Neuronal stem cell (in vitro differentiated cells): ENCODE results near the gene CYS1.
A peak's percentile ranks its signal among the peaks of the same experiment; 100 is the strongest.
"Not testable (repeated sequence)": the region's sequence is repeated elsewhere in the genome, so short reads cannot be mapped to it uniquely, and the experiment has no call there.

ENCODE experiments used
- DNase-seq: peaks from one replicate; pipeline ENCODE4 v3.0.0-alpha.2; 2013; ENCODE audit warnings: low spot score
- H2AFZ ChIP-seq: one replicate; pipeline ENCODE4 v1.6.1; 2013; ENCODE audit warnings: mild to moderate bottlenecking, low read length, inconsistent platforms
- H2AK5ac ChIP-seq: 2 replicates; pipeline ENCODE4 v1.6.1; 2013; ENCODE audit warnings: low read depth, mild to moderate bottlenecking, inconsistent platforms, low read length, moderate library complexity, mixed read lengths
- H2BK120ac ChIP-seq: 2 replicates; pipeline ENCODE4 v1.6.1; 2013; ENCODE audit warnings: low read depth, mild to moderate bottlenecking, inconsistent platforms, low read length, moderate library complexity, mixed read lengths
- H2BK12ac ChIP-seq: one replicate; pipeline ENCODE4 v1.6.1; 2013; ENCODE audit warnings: low read length, inconsistent platforms
- H2BK15ac ChIP-seq: 2 replicates; pipeline ENCODE4 v1.6.1; 2013; ENCODE audit warnings: mild to moderate bottlenecking, low read length, inconsistent platforms, mixed read lengths
- H2BK5ac ChIP-seq: one replicate; pipeline ENCODE4 v1.6.1; 2013; ENCODE audit warnings: inconsistent platforms, mild to moderate bottlenecking, low read length, moderate library complexity
- H3K14ac ChIP-seq: one replicate; pipeline ENCODE4 v1.6.1; 2013; ENCODE audit warnings: low read length, inconsistent platforms
- H3K18ac ChIP-seq: 2 replicates; pipeline ENCODE4 v1.6.1; 2013; ENCODE audit warnings: low read length, inconsistent platforms
- H3K23ac ChIP-seq: 2 replicates; pipeline ENCODE4 v1.6.1; 2013; ENCODE audit warnings: low read depth, mild to moderate bottlenecking, mixed read lengths, low read length, inconsistent platforms; ENCODE audit not compliant: poor library complexity
- H3K27ac ChIP-seq: replicated peaks from 3 replicates; pipeline ENCODE4 v1.5.1; 2013; ENCODE audit warnings: low read length, inconsistent platforms
- H3K27me3 ChIP-seq, 3 experiments: 2 replicates each; pipeline ENCODE4 v1.6.1; 2013; ENCODE audit warnings: low read length in 3 of 3, mild to moderate bottlenecking in 2 of 3, inconsistent platforms in 1 of 3, low read depth in 1 of 3, mixed read lengths in 1 of 3, moderate library complexity in 1 of 3; ENCODE audit not compliant: control insufficient read depth in 3 of 3, insufficient read depth in 3 of 3
- H3K36me3 ChIP-seq, 2 donors: replicated peaks in 1 of 2; 2 replicates each; pipeline ENCODE4 v1.6.1; 2013; ENCODE audit warnings: low read length in 2 of 2; ENCODE audit not compliant: control insufficient read depth in 2 of 2, insufficient read depth in 2 of 2
- H3K4ac ChIP-seq: 2 replicates; pipeline ENCODE4 v1.6.1; 2013; ENCODE audit warnings: inconsistent platforms, mild to moderate bottlenecking, low read length, moderate library complexity
- H3K4me1 ChIP-seq, 2 donors: 1 replicate in 1 of 2; 2 replicates in 1 of 2; pipeline ENCODE4 v1.6.1; 2013; ENCODE audit warnings: low read length in 2 of 2, low read depth in 1 of 2; ENCODE audit not compliant: control insufficient read depth in 2 of 2, insufficient read depth in 1 of 2
- H3K4me2 ChIP-seq: one replicate; pipeline ENCODE4 v1.6.1; 2013; ENCODE audit warnings: mild to moderate bottlenecking, low read length, inconsistent platforms; ENCODE audit not compliant: insufficient read depth, poor library complexity, severe bottlenecking
- H3K4me3 ChIP-seq, 2 donors: 2 replicates each; pipeline ENCODE4 v1.5.1; 2013; ENCODE audit warnings: low read length in 2 of 2, mild to moderate bottlenecking in 2 of 2, inconsistent platforms in 1 of 2, moderate library complexity in 1 of 2
- H3K79me1 ChIP-seq: one replicate; pipeline ENCODE4 v1.6.1; 2013; ENCODE audit warnings: low read depth, mild to moderate bottlenecking, inconsistent platforms, low read length, moderate library complexity
- H3K9ac ChIP-seq: one replicate; pipeline ENCODE4 v1.6.1; 2013; ENCODE audit warnings: mild to moderate bottlenecking, low read depth, low read length, inconsistent platforms; ENCODE audit not compliant: poor library complexity
- H3K9me3 ChIP-seq, 2 donors: replicated peaks in 1 of 2; 2 replicates each; pipeline versions ENCODE3 to v1.6.1; 2013; ENCODE audit warnings: low read length in 2 of 2, mild to moderate bottlenecking in 2 of 2, inconsistent platforms in 1 of 2, low read depth in 1 of 2, mixed read lengths in 1 of 2, moderate library complexity in 1 of 2; ENCODE audit not compliant: control insufficient read depth in 2 of 2, insufficient read depth in 1 of 2
- H4K8ac ChIP-seq: one replicate; pipeline ENCODE4 v1.6.1; 2013; ENCODE audit warnings: low read depth, mild to moderate bottlenecking, inconsistent platforms, low read length, moderate library complexity
- H4K91ac ChIP-seq: one replicate; pipeline ENCODE4 v1.6.1; 2013; ENCODE audit warnings: low read length, low read depth, mild to moderate bottlenecking, inconsistent platforms; ENCODE audit not compliant: poor library complexity
- WGBS, 2 donors: extraction: QIAGEN DNeasy Blood & Tissue Kit; methylation state at CpG; one replicate each; pipeline ENCODE4 v1.1.7; 2013; ENCODE audit warnings: missing lambda C conversion rate in 2 of 2, mixed read lengths in 1 of 2; ENCODE audit not compliant: insufficient read length in 2 of 2, insufficient replicate concordance in 1 of 2; ENCODE audit errors: extremely low coverage in 2 of 2; 5-methylcytosine and 5-hydroxymethylcytosine counted together

The CYS1 gene

GRCh38 chr2:10109311-10109710 is 29.1 kb upstream of the CYS1 start:
- H3K4ac ChIP-seq = no peak overlapping the region
- no peak overlapping the region for H2BK120ac ChIP-seq
- no peak overlapping the region for H3K18ac ChIP-seq
- no peaks in the 10 kb centered on the region for H3K79me1 ChIP-seq
- no peak overlapping the region for H2AK5ac ChIP-seq
- H3K4me1 ChIP-seq = no peaks in the 10 kb centered on the region
- H3K4me2 ChIP-seq = no peak overlapping the region
- peak overlapping the region; percentile 18 for H2AFZ ChIP-seq
- no peak overlapping the region for H3K27ac ChIP-seq
- H4K8ac ChIP-seq = no peak overlapping the region
- H3K9me3 ChIP-seq = no peaks in the 10 kb centered on the region
- no peak overlapping the region for H4K91ac ChIP-seq
- no peak overlapping the region for H3K14ac ChIP-seq
- H3K23ac ChIP-seq = no peak overlapping the region
- no peak for DNase-seq
- no peak overlapping the region for H2BK5ac ChIP-seq
- no peak overlapping the region for H2BK15ac ChIP-seq
- no peaks in the 10 kb centered on the region for H3K27me3 ChIP-seq
- H2BK12ac ChIP-seq = no peak overlapping the region
- no peaks in the 10 kb centered on the region for H3K36me3 ChIP-seq
- no peak overlapping the region for H3K4me3 ChIP-seq
- no peak overlapping the region for H3K9ac ChIP-seq

GRCh38 chr2:10104906-10105305 is 24.7 kb upstream of the CYS1 start:
- not testable (repeated sequence) for H3K36me3 ChIP-seq, H2AFZ ChIP-seq, H2BK15ac ChIP-seq, H3K4me2 ChIP-seq, H2BK120ac ChIP-seq, H2BK5ac ChIP-seq, H3K27me3 ChIP-seq, H3K14ac ChIP-seq, H4K8ac ChIP-seq, H3K4me3 ChIP-seq, H2AK5ac ChIP-seq, H3K23ac ChIP-seq, H3K9ac ChIP-seq, DNase-seq, H4K91ac ChIP-seq, H3K18ac ChIP-seq, H3K9me3 ChIP-seq, H3K4me1 ChIP-seq, H3K27ac ChIP-seq, H2BK12ac ChIP-seq, H3K79me1 ChIP-seq, H3K4ac ChIP-seq

- Histone ChIP-seq H3K27me3 (no peaks in the 10 kb centered on the region), H3K4ac (no peak overlapping the region), H4K8ac (no peak overlapping the region), H3K14ac (no peak overlapping the region), H3K9ac (no peak overlapping the region), H2AFZ (no peak overlapping the region), H3K79me1 (no peaks in the 10 kb centered on the region), H2BK15ac (no peak overlapping the region), H3K4me1 (peaks cover 0 to 6% of the 10 kb centered on the region in 2 donors), H3K18ac (no peak overlapping the region), H3K4me3 (no peak overlapping the region), H4K91ac (no peak overlapping the region), H2BK12ac (no peak overlapping the region), H3K4me2 (no peak overlapping the region), H2AK5ac (no peak overlapping the region), H3K36me3 (no peaks in the 10 kb centered on the region), H2BK120ac (no peak overlapping the region), H3K9me3 (no peaks in the 10 kb centered on the region), H2BK5ac (no peak overlapping the region), H3K27ac (no peak overlapping the region), H3K23ac (no peak overlapping the region)
- WGBS, 2 donors = no CpG with 5 or more reads among the region's 6 CpGs
- DNase-seq = no peak
Observed at GRCh38 chr2:10103179-10103578, 23.0 kb upstream of the CYS1 start.

- peak overlapping the region; percentile 70 for H2AFZ ChIP-seq
- H3K4me2 ChIP-seq = no peak overlapping the region
- H3K27ac ChIP-seq = no peak overlapping the region
- no peaks in the 10 kb centered on the region for H3K27me3 ChIP-seq
- H2BK120ac ChIP-seq = no peak overlapping the region
- H3K4ac ChIP-seq = no peak overlapping the region
- H2BK12ac ChIP-seq = no peak overlapping the region
- H2AK5ac ChIP-seq = no peak overlapping the region
- no peak overlapping the region for H3K23ac ChIP-seq
- H2BK15ac ChIP-seq = no peak overlapping the region
- no CpG with 5 or more reads among the region's 7 CpGs for WGBS, 2 donors
- H2BK5ac ChIP-seq = no peak overlapping the region
- H3K18ac ChIP-seq = no peak overlapping the region
- H3K79me1 ChIP-seq = no peaks in the 10 kb centered on the region
- DNase-seq = no peak
- no peaks in the 10 kb centered on the region for H3K36me3 ChIP-seq
- no peak overlapping the region for H4K8ac ChIP-seq
- peaks cover 5 to 9% of the 10 kb centered on the region in 2 donors for H3K4me1 ChIP-seq
- no peaks in the 10 kb centered on the region for H3K9me3 ChIP-seq
- H4K91ac ChIP-seq = no peak overlapping the region
- H3K9ac ChIP-seq = no peak overlapping the region
- H3K4me3 ChIP-seq = no peak overlapping the region
- H3K14ac ChIP-seq = no peak overlapping the region
Observed at GRCh38 chr2:10101491-10101890, 21.3 kb upstream of the CYS1 start.
